ENCODE results near the gene SV2B.

GRCh38 chr15:91219206-91219605 is 119.1 kb downstream of the SV2B start:
- TF ChIP-seq CTCF (IDR thresholded peaks at IDR 0.05) (no peak), ATF3 (CRISPR knock-in tag; conservative IDR thresholded peaks at IDR 0.05) (no peak), ATF2 (CRISPR knock-in tag; IDR thresholded peaks at IDR 0.05; ENCODE audit: borderline replicate concordance, low read depth) (no peak), ZNF281 (CRISPR knock-in tag; IDR thresholded peaks at IDR 0.05) (no peak), E2F1 (CRISPR knock-in tag; IDR thresholded peaks at IDR 0.05) (no peak), PRDM15 (CRISPR knock-in tag; IDR thresholded peaks at IDR 0.05) (no peak), AFF4 (CRISPR knock-in tag; IDR thresholded peaks at IDR 0.05; ENCODE audit: borderline replicate concordance) (no peak), GABPB1 (CRISPR knock-in tag; IDR thresholded peaks at IDR 0.05) (no peak)

Measured in WTC11 (cell line).